ENCODE measurements around the gene SORCS1.

DNA sequence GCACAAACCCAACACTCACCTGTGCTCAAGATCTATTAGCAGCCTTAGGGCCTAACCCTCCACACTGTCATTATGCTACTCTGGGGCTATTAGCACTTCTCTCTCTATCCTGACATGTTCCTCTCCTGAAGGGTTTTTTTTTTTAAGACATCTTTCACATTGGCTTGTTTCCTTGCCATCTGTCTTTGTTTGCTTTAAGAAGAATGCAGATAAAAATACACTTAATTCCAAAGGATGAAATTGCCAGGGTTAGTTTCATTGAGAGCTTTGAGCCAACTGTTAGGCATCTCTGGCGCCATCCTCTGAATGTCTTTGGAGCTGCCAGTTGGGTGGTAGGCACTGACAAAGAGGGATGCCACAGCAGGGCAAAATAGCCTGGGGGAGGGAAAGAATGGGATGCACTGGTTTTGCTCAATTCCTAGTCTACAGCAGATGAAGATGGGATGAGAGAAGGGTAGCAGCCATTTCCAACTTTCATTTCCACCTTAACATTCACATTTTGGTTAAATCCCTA lies 399.2 kb downstream of the SORCS1 start:
- TF ChIP-seq, protein P1, sequence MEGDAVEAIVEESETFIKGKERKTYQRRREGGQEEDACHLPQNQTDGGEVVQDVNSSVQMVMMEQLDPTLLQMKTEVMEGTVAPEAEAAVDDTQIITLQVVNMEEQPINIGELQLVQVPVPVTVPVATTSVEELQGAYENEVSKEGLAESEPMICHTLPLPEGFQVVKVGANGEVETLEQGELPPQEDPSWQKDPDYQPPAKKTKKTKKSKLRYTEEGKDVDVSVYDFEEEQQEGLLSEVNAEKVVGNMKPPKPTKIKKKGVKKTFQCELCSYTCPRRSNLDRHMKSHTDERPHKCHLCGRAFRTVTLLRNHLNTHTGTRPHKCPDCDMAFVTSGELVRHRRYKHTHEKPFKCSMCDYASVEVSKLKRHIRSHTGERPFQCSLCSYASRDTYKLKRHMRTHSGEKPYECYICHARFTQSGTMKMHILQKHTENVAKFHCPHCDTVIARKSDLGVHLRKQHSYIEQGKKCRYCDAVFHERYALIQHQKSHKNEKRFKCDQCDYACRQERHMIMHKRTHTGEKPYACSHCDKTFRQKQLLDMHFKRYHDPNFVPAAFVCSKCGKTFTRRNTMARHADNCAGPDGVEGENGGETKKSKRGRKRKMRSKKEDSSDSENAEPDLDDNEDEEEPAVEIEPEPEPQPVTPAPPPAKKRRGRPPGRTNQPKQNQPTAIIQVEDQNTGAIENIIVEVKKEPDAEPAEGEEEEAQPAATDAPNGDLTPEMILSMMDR (IDR thresholded peaks at IDR 0.05) = peak; percentile 38
- TF ChIP-seq EZH2 (IDR thresholded peaks at IDR 0.05) = no peak
- TF ChIP-seq EZH2phosphoT487 (IDR thresholded peaks at IDR 0.05) = no peak

Measured in neural progenitor cell (in vitro differentiated cells).